COR-L47 (cell line): ENCODE measurements around the gene CELF4.

Source experiments
- DNase-seq: peaks from one replicate; lab custom pipeline; 2025; lab: John Stamatoyannopoulos, UW

CELF4 gene

GRCh38 chr18:37412829-37413228, 152.8 kb downstream of the CELF4 start:
- DNase-seq, result no peak

- DNase-seq, result no peak
Observed at GRCh38 chr18:37412333-37412732, 153.3 kb downstream of the CELF4 start.

- DNase-seq, result peak; percentile 49
Observed at GRCh38 chr18:37409878-37410277, 155.7 kb downstream of the CELF4 start.

- no peak for DNase-seq
Observed at GRCh38 chr18:37408676-37409265, 156.8 kb downstream of the CELF4 start.

- DNase-seq, result no peak
Observed at GRCh38 chr18:37407571-37407970, 158.0 kb downstream of the CELF4 start.

GRCh38 chr18:37405772-37406171, 159.8 kb downstream of the CELF4 start:
- no peak for DNase-seq

GRCh38 chr18:37405229-37405628, 160.4 kb downstream of the CELF4 start:
- no peak for DNase-seq

- DNase-seq, result no peak
Observed at GRCh38 chr18:37403788-37404187, 161.8 kb downstream of the CELF4 start.

- peak; percentile 62 for DNase-seq
Observed at GRCh38 chr18:37403100-37403781, 162.4 kb downstream of the CELF4 start.

- no peak for DNase-seq
Observed at GRCh38 chr18:37402735-37403099, 162.9 kb downstream of the CELF4 start.

GRCh38 chr18:37400802-37401201, 164.8 kb downstream of the CELF4 start:
- DNase-seq, result no peak

GRCh38 chr18:37398248-37398920, 167.2 kb downstream of the CELF4 start:
- no peak for DNase-seq

- DNase-seq, result no peak
Observed at GRCh38 chr18:37397814-37398213, 167.8 kb downstream of the CELF4 start.

GRCh38 chr18:37396971-37397720, 168.5 kb downstream of the CELF4 start:
- no peak for DNase-seq

- no peak for DNase-seq
Observed at GRCh38 chr18:37395631-37396030, 170.0 kb downstream of the CELF4 start.

GRCh38 chr18:37395138-37395537, 170.5 kb downstream of the CELF4 start:
- no peak for DNase-seq

GRCh38 chr18:37394610-37394965, 171.0 kb downstream of the CELF4 start:
- no peak for DNase-seq

- DNase-seq, result peak; percentile 96
Observed at GRCh38 chr18:37393945-37394609, 171.5 kb downstream of the CELF4 start.

GRCh38 chr18:37393221-37393827, 172.3 kb downstream of the CELF4 start:
- DNase-seq, result no peak

- no peak for DNase-seq
Observed at GRCh38 chr18:37392648-37393047, 172.9 kb downstream of the CELF4 start.

- no peak for DNase-seq
Observed at GRCh38 chr18:37391698-37392548, 173.7 kb downstream of the CELF4 start.
